Uterus (tissue), 2 donors: ENCODE data around the gene NRAS.

Experiments used
- CTCF ChIP-seq, 4 experiments: fragments of 200-600 bp in 2 of 4; fragments of 450-650 bp in 2 of 4; sonication (generic) in 2 of 4; IDR thresholded peaks; one replicate each; pipeline ENCODE4 v1.5.1; 2016 to 2019; ENCODE audit warnings: antibody characterized with exemption in 4 of 4, mild to moderate bottlenecking in 2 of 4, moderate library complexity in 1 of 4
- POLR2A ChIP-seq, 2 donors: fragments of 450-650 bp; IDR thresholded peaks; one replicate each; pipeline ENCODE4 v1.6.1; 2016; ENCODE audit warnings: antibody characterized with exemption in 2 of 2, mild to moderate bottlenecking in 1 of 2, moderate library complexity in 1 of 2

- TF ChIP-seq CTCF (IDR thresholded peaks at IDR 0.05) = no peak
- no peak for TF ChIP-seq POLR2A (IDR thresholded peaks at IDR 0.05)
These were observed 26.4 kb downstream of the NRAS start for GRCh38 chr1:114690148-114690547.
